Thoracic aorta (tissue), 2 donors: ENCODE measurements around the gene ELOA. TPM values are rescaled to one million over a fixed set of nuclear protein-coding genes. Genes with fewer than 3 reads are reported as not detected.
"Not testable (repeated sequence)": the region's sequence is repeated elsewhere in the genome, so short reads cannot be mapped to it uniquely, and the experiment has no call there.

Source experiments
- ATAC-seq: fragments of 150-250 bp; one replicate; pipeline ENCODE4 v1.8.0; 2017; ENCODE audit warnings: low read depth; ENCODE audit not compliant: insufficient number of reproducible peaks, low FRiP score
- DNase-seq: peaks from one replicate; pipeline ENCODE4 v3.0.0-alpha.2; 2020; ENCODE audit warnings: low spot score
- H3K27ac ChIP-seq, 2 donors: fragments of 200-600 bp; sonication (generic); 1 replicate in 1 of 2; 2 replicates in 1 of 2; pipeline ENCODE4 v1.5.1; 2016; ENCODE audit warnings: mild to moderate bottlenecking in 2 of 2, moderate library complexity in 2 of 2
- H3K27me3 ChIP-seq: fragments of 200-600 bp; sonication (generic); replicated peaks from 2 replicates; pipeline ENCODE4 v1.6.0; 2016; ENCODE audit warnings: mild to moderate bottlenecking; ENCODE audit not compliant: insufficient read depth
- H3K36me3 ChIP-seq: fragments of 200-600 bp; sonication (generic); one replicate; pipeline ENCODE4 v1.5.1; 2016
- H3K4me1 ChIP-seq, 2 donors: fragments of 200-600 bp; sonication (generic); 1 replicate in 1 of 2; 2 replicates in 1 of 2; pipeline versions ENCODE4 v1.5.1 to v1.6.0; 2016; ENCODE audit warnings: low read depth in 2 of 2, mild to moderate bottlenecking in 1 of 2; ENCODE audit not compliant: control insufficient read depth in 1 of 2
- H3K4me3 ChIP-seq: fragments of 200-600 bp; sonication (generic); 2 replicates; pipeline ENCODE4 v1.5.1; 2016; ENCODE audit warnings: mild to moderate bottlenecking
- H3K9me3 ChIP-seq: fragments of 200-600 bp; sonication (generic); 2 replicates; pipeline ENCODE4 v1.5.1; 2016
- total RNA-seq, 2 donors: library from RNA; depleted of rRNA; stranded (reverse); fragments of >200 nt; gene quantifications; one replicate each; pipeline versions ENCODE4 v1.1.0 to v1.2.3, GENCODE V29; 2016
- TF ChIP-seq, protein P1 (sequence below): fragments of 200-600 bp; sonication (generic); IDR thresholded peaks from one replicate; pipeline ENCODE4 v1.5.1; 2019; ENCODE audit warnings: antibody characterized with exemption

ELOA gene
- total RNA-seq, 2 donors from 2014 or later: 23.3 to 40.6 TPM

DNA sequence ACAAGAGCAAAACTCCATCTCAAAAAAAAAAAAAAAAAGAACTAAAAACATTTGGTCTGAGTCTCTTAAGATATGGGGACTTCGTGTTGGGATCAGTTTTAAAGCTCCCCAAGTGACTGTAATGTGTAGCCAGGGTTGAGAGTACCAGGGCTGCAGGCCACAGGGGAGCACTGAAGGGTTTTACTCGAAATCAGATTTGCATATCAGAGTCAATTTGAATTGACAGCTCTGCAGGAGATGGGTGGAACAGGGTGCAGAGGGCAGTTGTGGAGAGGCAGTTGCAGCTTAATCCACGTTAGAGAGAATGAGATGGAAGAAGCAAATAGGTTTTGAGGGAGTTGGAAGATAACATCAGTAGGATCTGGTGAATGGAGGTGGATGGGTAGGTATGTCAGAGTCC lies 20.6 kb upstream of the ELOA start:
- no peak for DNase-seq

DNA sequence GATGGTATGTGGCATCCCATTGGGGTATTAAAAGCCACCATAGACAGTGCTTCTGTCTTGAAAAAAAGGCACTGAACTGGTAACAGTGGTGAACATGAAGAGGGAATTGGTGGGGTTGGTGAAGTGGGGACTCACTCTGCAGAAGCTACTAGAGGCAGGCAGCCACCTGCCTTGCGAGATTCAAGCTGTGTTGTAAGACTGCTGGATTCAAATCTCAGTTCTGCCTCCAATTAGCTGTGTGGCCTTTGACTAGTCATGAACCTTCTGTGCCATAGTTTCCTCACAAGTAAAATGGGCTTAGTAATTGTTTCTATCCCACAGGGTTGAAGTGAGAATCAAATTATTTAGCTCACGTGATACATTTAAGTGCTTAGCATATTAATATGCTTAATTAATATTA lies 16.6 kb upstream of the ELOA start:
- Histone ChIP-seq H3K4me1 (no peaks in the 10 kb centered on the region), H3K4me3 (no peak overlapping the region), H3K9me3 (no peaks in the 10 kb centered on the region), H3K36me3 (no peaks in the 10 kb centered on the region), H3K27ac (no peak overlapping the region), H3K27me3 (no peaks in the 10 kb centered on the region)
- TF ChIP-seq, protein P1, sequence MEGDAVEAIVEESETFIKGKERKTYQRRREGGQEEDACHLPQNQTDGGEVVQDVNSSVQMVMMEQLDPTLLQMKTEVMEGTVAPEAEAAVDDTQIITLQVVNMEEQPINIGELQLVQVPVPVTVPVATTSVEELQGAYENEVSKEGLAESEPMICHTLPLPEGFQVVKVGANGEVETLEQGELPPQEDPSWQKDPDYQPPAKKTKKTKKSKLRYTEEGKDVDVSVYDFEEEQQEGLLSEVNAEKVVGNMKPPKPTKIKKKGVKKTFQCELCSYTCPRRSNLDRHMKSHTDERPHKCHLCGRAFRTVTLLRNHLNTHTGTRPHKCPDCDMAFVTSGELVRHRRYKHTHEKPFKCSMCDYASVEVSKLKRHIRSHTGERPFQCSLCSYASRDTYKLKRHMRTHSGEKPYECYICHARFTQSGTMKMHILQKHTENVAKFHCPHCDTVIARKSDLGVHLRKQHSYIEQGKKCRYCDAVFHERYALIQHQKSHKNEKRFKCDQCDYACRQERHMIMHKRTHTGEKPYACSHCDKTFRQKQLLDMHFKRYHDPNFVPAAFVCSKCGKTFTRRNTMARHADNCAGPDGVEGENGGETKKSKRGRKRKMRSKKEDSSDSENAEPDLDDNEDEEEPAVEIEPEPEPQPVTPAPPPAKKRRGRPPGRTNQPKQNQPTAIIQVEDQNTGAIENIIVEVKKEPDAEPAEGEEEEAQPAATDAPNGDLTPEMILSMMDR: no peak
- ATAC-seq: no peak
- no peak for DNase-seq

More for the DNA sequence above, 20.6 kb upstream of the ELOA start:
- TF ChIP-seq, protein P1: no peak
- Histone ChIP-seq H3K4me1 (no peaks in the 10 kb centered on the region), H3K27ac (no peak overlapping the region), H3K9me3 (no peaks in the 10 kb centered on the region), H3K36me3 (no peaks in the 10 kb centered on the region), H3K4me3 (no peak overlapping the region), H3K27me3 (no peaks in the 10 kb centered on the region)
- ATAC-seq: no peak

DNA sequence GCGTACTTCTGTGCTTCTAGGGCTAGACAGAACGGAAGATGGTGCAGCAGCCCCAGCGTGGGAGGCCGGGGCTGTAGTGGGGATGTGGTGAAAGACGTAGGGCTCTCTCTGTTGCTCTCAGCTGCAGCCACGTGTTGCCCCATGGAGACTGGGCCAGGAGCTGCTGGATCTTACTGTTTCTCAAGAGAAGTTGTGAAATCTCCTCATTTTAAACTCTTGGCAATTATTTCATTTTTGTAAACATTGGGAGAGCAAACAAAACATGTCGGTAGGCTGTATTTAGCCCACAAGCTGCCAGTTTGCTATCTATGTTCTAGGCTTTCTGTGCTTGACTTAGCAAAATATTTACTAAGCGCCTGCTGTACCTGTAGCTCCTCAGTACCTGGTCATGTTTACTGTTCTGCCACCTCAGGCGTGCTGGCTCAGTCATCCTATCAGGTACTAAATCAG lies 15.9 kb upstream of the ELOA start:
- Histone ChIP-seq H3K27me3 (no peaks in the 10 kb centered on the region), H3K4me1 (no peaks in the 10 kb centered on the region), H3K4me3 (no peak overlapping the region), H3K27ac (no peak overlapping the region), H3K36me3 (no peaks in the 10 kb centered on the region), H3K9me3 (no peaks in the 10 kb centered on the region)
- DNase-seq (no peak), ATAC-seq (no peak)
- TF ChIP-seq, protein P1: no peak

DNA sequence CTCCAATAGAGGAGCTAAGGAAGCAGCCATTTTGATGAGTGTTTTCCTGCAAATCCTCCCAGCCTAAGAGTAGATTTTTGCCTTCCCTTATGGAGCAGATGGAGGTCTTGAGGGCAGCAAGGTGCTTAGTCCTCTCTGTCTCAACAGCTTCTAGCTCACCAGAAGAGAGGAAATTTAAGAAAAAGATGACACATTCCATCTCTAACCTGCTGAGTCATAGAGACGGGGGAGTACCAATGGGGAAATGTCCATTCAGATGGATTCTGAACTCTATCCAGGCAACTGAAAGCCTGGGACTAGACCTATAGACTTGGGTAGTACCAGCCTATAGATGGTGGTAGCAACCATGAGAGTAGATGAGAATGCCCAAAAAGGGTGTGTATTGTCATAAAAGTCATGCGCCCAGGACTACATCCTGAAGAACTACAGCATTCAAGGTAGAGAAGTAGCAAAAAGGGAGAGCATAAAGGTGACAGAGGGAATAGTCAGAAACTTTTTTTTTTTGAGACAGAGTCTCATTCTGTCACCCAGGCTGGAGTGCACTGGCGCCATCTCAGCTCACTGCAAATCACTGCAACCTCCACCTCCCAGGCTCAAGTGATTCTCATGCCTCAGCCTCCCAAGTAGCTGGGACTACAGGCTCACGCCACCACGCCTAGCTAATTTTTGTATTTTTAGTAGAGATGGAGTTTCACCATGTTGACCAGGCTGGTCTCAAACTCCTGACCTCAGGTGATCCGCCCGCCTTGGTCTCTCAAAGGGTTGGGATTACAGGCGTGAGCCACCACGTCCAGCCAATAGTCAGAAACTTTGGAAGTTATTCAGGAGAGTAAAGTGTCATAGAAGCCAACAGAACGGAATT lies 10.7 kb upstream of the ELOA start:
- Histone ChIP-seq H3K27me3 (no peaks in the 10 kb centered on the region), H3K27ac (no peak overlapping the region), H3K4me1 (no peaks in the 10 kb centered on the region), H3K9me3 (no peaks in the 10 kb centered on the region), H3K36me3 (no peaks in the 10 kb centered on the region), H3K4me3 (no peak overlapping the region)
- DNase-seq: no peak
- TF ChIP-seq, protein P1: no peak
- ATAC-seq: no peak

DNA sequence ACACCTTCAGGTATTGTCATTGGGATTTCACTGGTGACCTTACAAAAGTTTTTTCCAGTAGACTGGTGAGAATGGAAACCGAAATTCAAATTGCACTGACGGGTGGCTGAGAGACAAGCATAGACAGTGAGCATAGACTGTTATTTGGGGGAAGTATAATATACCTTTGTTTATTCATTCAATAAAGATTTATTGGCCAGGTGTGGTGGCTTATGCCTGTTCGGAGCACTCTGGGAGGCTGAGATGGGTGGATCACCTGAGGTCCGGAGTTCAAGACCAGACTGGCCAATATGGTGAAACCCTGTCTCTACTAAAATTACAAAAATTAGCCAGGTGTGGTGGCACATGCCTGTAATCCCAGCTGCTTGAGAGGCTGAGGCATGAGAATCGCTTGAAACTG lies 10.0 kb upstream of the ELOA start:
- not testable (repeated sequence) for H3K9me3 ChIP-seq, H3K36me3 ChIP-seq, H3K27ac ChIP-seq, H3K4me1 ChIP-seq, H3K27me3 ChIP-seq, DNase-seq, ATAC-seq, H3K4me3 ChIP-seq
